HepG2 (cell line): ENCODE data around the gene FOXA1. TPM values are rescaled to one million over a fixed set of nuclear protein-coding genes. Genes with fewer than 3 reads are reported as not detected.

Experiments used
- ATF3 ChIP-seq: sonication (generic); formaldehyde crosslinking; IDR thresholded peaks from 2 replicates; pipeline ENCODE4 v1.4.0; 2020; ENCODE audit warnings: missing genetic modification reagents
- EP300 ChIP-seq, 3 experiments: sonication (generic) in 1 of 3; formaldehyde crosslinking in 1 of 3; IDR thresholded peaks; 2 replicates each; pipeline versions ENCODE4 v1.5.1 to v1.6.1; 2011 to 2020; ENCODE audit warnings: low read depth in 2 of 3, low read length in 2 of 3, borderline replicate concordance in 1 of 3, improper control_type of control experiment in 1 of 3, mild to moderate bottlenecking in 1 of 3, missing genetic modification reagents in 1 of 3, moderate library complexity in 1 of 3
- HMG20B ChIP-seq: conservative IDR thresholded peaks from 2 replicates; pipeline ENCODE4 v1.6.1; 2016; ENCODE audit warnings: missing genetic modification reagents, missing compliant biosample characterization
- JDP2 ChIP-seq: sonication (generic); formaldehyde crosslinking; IDR thresholded peaks from 2 replicates; pipeline ENCODE4 v1.8.1; 2022; ENCODE audit warnings: missing genetic modification reagents, borderline replicate concordance
- PPARG ChIP-seq: conservative IDR thresholded peaks from 2 replicates; pipeline ENCODE4 v1.6.1; 2016; ENCODE audit warnings: missing biosample characterization, missing genetic modification reagents
- RORA ChIP-seq: sonication (generic); formaldehyde crosslinking; IDR thresholded peaks from 2 replicates; pipeline ENCODE4 v1.5.0; 2020; ENCODE audit warnings: mild to moderate bottlenecking, missing genetic modification reagents, moderate library complexity
- TFAP4 ChIP-seq: sonication (generic); IDR thresholded peaks from 2 replicates; pipeline ENCODE4 v1.6.1; 2016; ENCODE audit warnings: low read depth, borderline replicate concordance
- YEATS4 ChIP-seq: sonication (generic); formaldehyde crosslinking; IDR thresholded peaks from 2 replicates; pipeline ENCODE4 v1.4.0; 2020; ENCODE audit warnings: missing genetic modification reagents, borderline replicate concordance
- ZBTB42 ChIP-seq: sonication (generic); formaldehyde crosslinking; IDR thresholded peaks from 2 replicates; pipeline ENCODE4 v1.5.0; 2020; ENCODE audit warnings: mild to moderate bottlenecking, missing genetic modification reagents
- ZBTB7B ChIP-seq: sonication (generic); formaldehyde crosslinking; IDR thresholded peaks from 2 replicates; pipeline ENCODE4 v1.4.0; 2020; ENCODE audit warnings: missing genetic modification reagents
- ZNF264 ChIP-seq: sonication (generic); formaldehyde crosslinking; IDR thresholded peaks from 2 replicates; pipeline ENCODE4 v1.4.0; 2020; ENCODE audit warnings: missing genetic modification reagents
- ZNF280D ChIP-seq: sonication (generic); formaldehyde crosslinking; IDR thresholded peaks from 2 replicates; pipeline ENCODE4 v1.5.1; 2020; ENCODE audit warnings: mild to moderate bottlenecking, missing genetic modification reagents
- ZNF362 ChIP-seq: sonication (generic); formaldehyde crosslinking; IDR thresholded peaks from 2 replicates; pipeline ENCODE4 v1.4.0; 2020; ENCODE audit warnings: missing genetic modification reagents, mild to moderate bottlenecking, borderline replicate concordance
- ZNF644 ChIP-seq: IDR thresholded peaks from 2 replicates; pipeline ENCODE4 v1.6.1; 2016; ENCODE audit warnings: low read depth
- ZNF75D ChIP-seq: sonication (generic); formaldehyde crosslinking; IDR thresholded peaks from 2 replicates; pipeline ENCODE4 v1.8.1; 2023; ENCODE audit warnings: missing genetic modification reagents, mild to moderate bottlenecking, borderline replicate concordance
- ZNF761 ChIP-seq: sonication (generic); formaldehyde crosslinking; conservative IDR thresholded peaks from 2 replicates; pipeline ENCODE4 v1.4.0; 2020; ENCODE audit warnings: mild to moderate bottlenecking, missing genetic modification reagents
- polyA plus RNA-seq, 8 experiments: library from polyadenylated mRNA; depleted of rRNA in 3 of 8; stranded (reverse) in 7 of 8; unstranded in 1 of 8; fragments of >200 nt; fragmentation: Illumina TruSeq in 4 of 8; extraction: Trizol in 4 of 8; gene quantifications; 2 replicates each; pipeline versions ENCODE4 v1.2.1 to v1.2.3, GENCODE V29; 2011 to 2016; ENCODE audit warnings: low read depth in 4 of 8, missing spikeins in 1 of 8, mixed read lengths in 1 of 8; ENCODE audit not compliant: insufficient read depth in 1 of 8
- total RNA-seq, 5 experiments: library from RNA; depleted of rRNA; stranded (reverse); fragments of >200 nt; fragmentation: Illumina TruSeq; extraction: Trizol; gene quantifications; 2 replicates each; pipeline ENCODE4 v1.2.3, GENCODE V29; 2016; ENCODE audit warnings: low read depth in 1 of 5
- TF ChIP-seq, protein P1 (sequence below): sonication (generic); formaldehyde crosslinking; conservative IDR thresholded peaks from 2 replicates; pipeline ENCODE4 v1.5.0; 2020; ENCODE audit warnings: missing genetic modification reagents
- TF ChIP-seq, protein P2 (sequence below): sonication (generic); formaldehyde crosslinking; IDR thresholded peaks from 2 replicates; pipeline ENCODE4 v1.4.0; 2020; ENCODE audit warnings: missing genetic modification reagents, borderline replicate concordance

Gene FOXA1
- total and polyA plus RNA-seq, 2 of the 13 experiments (the other 11 are each of a cell fraction or from before 2014, with no cell fraction given) = 43.4 to 58.6 TPM

GRCh38 chr14:37583358-37584210, 11.5 kb downstream of the FOXA1 start (continued):
- TF ChIP-seq, protein P1, sequence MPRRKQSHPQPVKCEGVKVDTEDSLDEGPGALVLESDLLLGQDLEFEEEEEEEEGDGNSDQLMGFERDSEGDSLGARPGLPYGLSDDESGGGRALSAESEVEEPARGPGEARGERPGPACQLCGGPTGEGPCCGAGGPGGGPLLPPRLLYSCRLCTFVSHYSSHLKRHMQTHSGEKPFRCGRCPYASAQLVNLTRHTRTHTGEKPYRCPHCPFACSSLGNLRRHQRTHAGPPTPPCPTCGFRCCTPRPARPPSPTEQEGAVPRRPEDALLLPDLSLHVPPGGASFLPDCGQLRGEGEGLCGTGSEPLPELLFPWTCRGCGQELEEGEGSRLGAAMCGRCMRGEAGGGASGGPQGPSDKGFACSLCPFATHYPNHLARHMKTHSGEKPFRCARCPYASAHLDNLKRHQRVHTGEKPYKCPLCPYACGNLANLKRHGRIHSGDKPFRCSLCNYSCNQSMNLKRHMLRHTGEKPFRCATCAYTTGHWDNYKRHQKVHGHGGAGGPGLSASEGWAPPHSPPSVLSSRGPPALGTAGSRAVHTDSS (CRISPR knock-in tag) = no peak
- no peak for TF ChIP-seq ZNF75D (CRISPR knock-in tag)
- TF ChIP-seq ZBTB42 (CRISPR knock-in tag) = 0 out of 2 replicates have a peak, but pooled peaks have one; percentile 76
- no peak for TF ChIP-seq ATF3 (CRISPR knock-in tag)
- no peak for TF ChIP-seq ZNF362 (CRISPR knock-in tag)
- TF ChIP-seq ZNF644 (CRISPR knock-in tag) = no peak
- TF ChIP-seq ZNF264 (CRISPR knock-in tag) = no peak
- TF ChIP-seq PPARG (CRISPR knock-in tag) = no peak; the same call in 1 of the 2 replicates
- TF ChIP-seq TFAP4 = peak; percentile 45; the same call in 1 of the 2 replicates
- peak; percentile 62 for TF ChIP-seq YEATS4
- peak; percentile 74 for TF ChIP-seq HMG20B (CRISPR knock-in tag)
- no peak for TF ChIP-seq JDP2 (CRISPR knock-in tag)
- TF ChIP-seq RORA (CRISPR knock-in tag) = no peak
- TF ChIP-seq ZNF280D (CRISPR knock-in tag) = no peak
- no peak for TF ChIP-seq ZNF761 (CRISPR knock-in tag)
- TF ChIP-seq, protein P2, sequence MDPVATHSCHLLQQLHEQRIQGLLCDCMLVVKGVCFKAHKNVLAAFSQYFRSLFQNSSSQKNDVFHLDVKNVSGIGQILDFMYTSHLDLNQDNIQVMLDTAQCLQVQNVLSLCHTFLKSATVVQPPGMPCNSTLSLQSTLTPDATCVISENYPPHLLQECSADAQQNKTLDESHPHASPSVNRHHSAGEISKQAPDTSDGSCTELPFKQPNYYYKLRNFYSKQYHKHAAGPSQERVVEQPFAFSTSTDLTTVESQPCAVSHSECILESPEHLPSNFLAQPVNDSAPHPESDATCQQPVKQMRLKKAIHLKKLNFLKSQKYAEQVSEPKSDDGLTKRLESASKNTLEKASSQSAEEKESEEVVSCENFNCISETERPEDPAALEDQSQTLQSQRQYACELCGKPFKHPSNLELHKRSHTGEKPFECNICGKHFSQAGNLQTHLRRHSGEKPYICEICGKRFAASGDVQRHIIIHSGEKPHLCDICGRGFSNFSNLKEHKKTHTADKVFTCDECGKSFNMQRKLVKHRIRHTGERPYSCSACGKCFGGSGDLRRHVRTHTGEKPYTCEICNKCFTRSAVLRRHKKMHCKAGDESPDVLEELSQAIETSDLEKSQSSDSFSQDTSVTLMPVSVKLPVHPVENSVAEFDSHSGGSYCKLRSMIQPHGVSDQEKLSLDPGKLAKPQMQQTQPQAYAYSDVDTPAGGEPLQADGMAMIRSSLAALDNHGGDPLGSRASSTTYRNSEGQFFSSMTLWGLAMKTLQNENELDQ (CRISPR knock-in tag) = no peak
- no peak for TF ChIP-seq EP300 (IDR thresholded peaks at IDR 0.05; ENCODE audit: low read depth in 2 of 2, low read length in 2 of 2)
- TF ChIP-seq EP300 (CRISPR knock-in tag; IDR thresholded peaks at IDR 0.05; ENCODE audit: borderline replicate concordance) = peak; percentile 54; the same call in 1 of the 2 replicates
- TF ChIP-seq ZBTB7B (CRISPR knock-in tag) = peak; percentile 80
